ENCODE measurements around the gene CADM4.
"Not testable (repeated sequence)": the region's sequence is repeated elsewhere in the genome, so short reads cannot be mapped to it uniquely, and the experiment has no call there.

DNA sequence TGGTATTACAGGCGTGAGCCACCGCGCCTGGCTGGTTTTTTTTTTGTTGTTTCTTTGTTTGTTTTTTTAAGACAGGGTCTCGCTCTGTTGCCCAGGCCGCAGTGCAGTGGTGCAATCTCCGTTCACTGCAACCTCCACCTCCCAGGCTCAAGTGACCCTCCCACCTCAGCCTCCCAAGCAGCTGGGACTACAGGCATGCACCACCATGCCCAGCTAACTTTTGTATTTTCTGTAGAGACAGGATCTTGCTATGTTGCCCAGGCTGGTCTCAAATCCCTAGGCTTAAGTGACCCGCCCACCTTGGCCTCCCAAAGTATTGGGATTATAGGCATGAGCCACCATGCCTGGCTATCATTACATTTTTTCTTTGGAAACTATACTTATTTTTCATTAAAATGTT lies 10.6 kb upstream of the CADM4 start:
- TF ChIP-seq, protein P1, sequence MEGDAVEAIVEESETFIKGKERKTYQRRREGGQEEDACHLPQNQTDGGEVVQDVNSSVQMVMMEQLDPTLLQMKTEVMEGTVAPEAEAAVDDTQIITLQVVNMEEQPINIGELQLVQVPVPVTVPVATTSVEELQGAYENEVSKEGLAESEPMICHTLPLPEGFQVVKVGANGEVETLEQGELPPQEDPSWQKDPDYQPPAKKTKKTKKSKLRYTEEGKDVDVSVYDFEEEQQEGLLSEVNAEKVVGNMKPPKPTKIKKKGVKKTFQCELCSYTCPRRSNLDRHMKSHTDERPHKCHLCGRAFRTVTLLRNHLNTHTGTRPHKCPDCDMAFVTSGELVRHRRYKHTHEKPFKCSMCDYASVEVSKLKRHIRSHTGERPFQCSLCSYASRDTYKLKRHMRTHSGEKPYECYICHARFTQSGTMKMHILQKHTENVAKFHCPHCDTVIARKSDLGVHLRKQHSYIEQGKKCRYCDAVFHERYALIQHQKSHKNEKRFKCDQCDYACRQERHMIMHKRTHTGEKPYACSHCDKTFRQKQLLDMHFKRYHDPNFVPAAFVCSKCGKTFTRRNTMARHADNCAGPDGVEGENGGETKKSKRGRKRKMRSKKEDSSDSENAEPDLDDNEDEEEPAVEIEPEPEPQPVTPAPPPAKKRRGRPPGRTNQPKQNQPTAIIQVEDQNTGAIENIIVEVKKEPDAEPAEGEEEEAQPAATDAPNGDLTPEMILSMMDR (optimal IDR thresholded peaks at IDR 0.05 in 1 of 3, IDR thresholded peaks at IDR 0.05 in 1 of 3, conservative IDR thresholded peaks at IDR 0.05 in 1 of 3; ENCODE audit: extremely low read depth in 1 of 3, insufficient read depth in 2 of 3, low read length in 3 of 3) = not testable (repeated sequence)
- not testable (repeated sequence) for TF ChIP-seq EZH2 (IDR thresholded peaks at IDR 0.05; ENCODE audit: low read length)

All from keratinocyte (primary cell).